SK-N-SH (cell line): ENCODE measurements around the gene FRAS1. TPM values are rescaled to one million over a fixed set of nuclear protein-coding genes. Genes with fewer than 3 reads are reported as not detected.

Experiments
- CTCF ChIA-PET: fragments of 300-600, 350-600 bp; formaldehyde crosslinking; extraction: SDS; loops from one replicate; lab custom pipeline; 2021; lab: Yijun Ruan, JAX
- POLR2A ChIA-PET: fragments of 350-600 bp; sonication (Branson Sonifier 250); formaldehyde crosslinking; extraction: SDS; loops from one replicate; lab custom pipeline; 2020; ENCODE audit warnings: antibody characterized with exemption, inconsistent platforms; lab: Yijun Ruan, JAX
- DNase-seq: peaks from one replicate; pipeline ENCODE4 v3.0.0; 2012
- H2AFZ ChIP-seq: fragments of 200-600 bp; sonication (generic); 2 replicates; pipeline ENCODE4 v1.8.1; 2016; ENCODE audit warnings: antibody characterized with exemption, mild to moderate bottlenecking, low read depth
- H3F3A ChIP-seq: fragments of 200-600 bp; sonication (generic); replicated peaks from 2 replicates; pipeline ENCODE3; 2016; ENCODE audit warnings: antibody characterized with exemption, mild to moderate bottlenecking; ENCODE audit not compliant: insufficient read depth
- H3K27ac ChIP-seq, 2 experiments: fragments of 200-500 bp in 1 of 2; fragments of 200-600 bp in 1 of 2; sonication (Bioruptor generic) in 1 of 2; sonication (generic), shearing (Covaris generic) in 1 of 2; 2 replicates each; pipeline versions ENCODE4 v1.5.1 to v1.6.1; 2014 to 2016; ENCODE audit warnings: low read depth in 2 of 2, inconsistent platforms in 1 of 2, low read length in 1 of 2, mild to moderate bottlenecking in 1 of 2, mixed read lengths in 1 of 2
- H3K27me3 ChIP-seq: fragments of 200-600 bp; sonication (generic), shearing (Covaris generic); 2 replicates; pipeline ENCODE4 v1.6.1; 2016; ENCODE audit warnings: mixed run types; ENCODE audit not compliant: insufficient read depth
- H3K36me3 ChIP-seq, 2 experiments: fragments of 200-500 bp in 1 of 2; fragments of 200-600 bp in 1 of 2; sonication (Bioruptor generic) in 1 of 2; sonication (generic) in 1 of 2; replicated peaks in 1 of 2; 2 replicates each; pipeline versions ENCODE3 to v1.5.1; 2014 to 2016; ENCODE audit warnings: low read length in 1 of 2, mild to moderate bottlenecking in 1 of 2; ENCODE audit not compliant: insufficient read depth in 2 of 2, control insufficient read depth in 1 of 2
- H3K4me1 ChIP-seq, 2 experiments: fragments of 200-500 bp in 1 of 2; fragments of 200-600 bp in 1 of 2; sonication (Bioruptor generic) in 1 of 2; sonication (generic), shearing (Covaris generic) in 1 of 2; 2 replicates each; pipeline versions ENCODE4 v1.5.1 to v1.6.1; 2014 to 2016; ENCODE audit warnings: low read depth in 1 of 2, low read length in 1 of 2, mixed run types in 1 of 2; ENCODE audit not compliant: insufficient read depth in 2 of 2, control insufficient read depth in 1 of 2
- H3K4me2 ChIP-seq: fragments of 200-600 bp; sonication (generic), shearing (Covaris generic); 2 replicates; pipeline ENCODE4 v1.6.1; 2017; ENCODE audit warnings: mixed run types
- H3K4me3 ChIP-seq, 2 experiments: fragments of 200-500 bp in 1 of 2; fragments of 200-600 bp in 1 of 2; sonication (Bioruptor generic) in 1 of 2; sonication (generic), shearing (Covaris generic) in 1 of 2; 2 replicates each; pipeline versions ENCODE4 v1.5.1 to v1.8.1; 2014 to 2016; ENCODE audit warnings: low read depth in 2 of 2, inconsistent platforms in 1 of 2, low read length in 1 of 2, mild to moderate bottlenecking in 1 of 2, mixed read lengths in 1 of 2, moderate library complexity in 1 of 2
- H3K79me2 ChIP-seq: fragments of 200-600 bp; sonication (generic); 2 replicates; pipeline ENCODE4 v1.8.1; 2017; ENCODE audit warnings: mild to moderate bottlenecking; ENCODE audit not compliant: insufficient read depth
- H3K9ac ChIP-seq: fragments of 200-600 bp; sonication (generic); 2 replicates; pipeline ENCODE4 v1.6.1; 2017; ENCODE audit warnings: mixed run types
- H3K9me2 ChIP-seq: fragments of 200-600 bp; sonication (generic); 2 replicates; pipeline ENCODE4 v1.6.1; 2017; ENCODE audit warnings: mixed run types
- H3K9me3 ChIP-seq: fragments of 200-600 bp; sonication (generic); 2 replicates; pipeline ENCODE4 v1.6.1; 2017; ENCODE audit warnings: mixed run types, mild to moderate bottlenecking, moderate library complexity
- H4K20me1 ChIP-seq: fragments of 200-600 bp; sonication (generic); 2 replicates; pipeline ENCODE4 v1.6.1; 2017; ENCODE audit warnings: mild to moderate bottlenecking, mixed run types; ENCODE audit not compliant: insufficient read depth
- CHD2 ChIP-seq: fragments of 150-350 bp; IDR thresholded peaks from 2 replicates; pipeline ENCODE4 v1.6.1; 2018; ENCODE audit warnings: low read length; ENCODE audit not compliant: partially characterized antibody
- CTCF ChIP-seq: fragments of 200-600 bp; sonication (generic); IDR thresholded peaks from 2 replicates; pipeline ENCODE4 v1.6.1; 2017; ENCODE audit warnings: antibody characterized with exemption, mild to moderate bottlenecking, moderate library complexity
- ELF1 ChIP-seq: IDR thresholded peaks from 2 replicates; pipeline ENCODE4 v1.4.0; 2012
- FOSL2 ChIP-seq: IDR thresholded peaks from 2 replicates; pipeline ENCODE4 v1.4.0; 2012; ENCODE audit warnings: low read depth, mild to moderate bottlenecking, moderate library complexity, borderline replicate concordance
- GATA2 ChIP-seq: sonication (generic); formaldehyde crosslinking; IDR thresholded peaks from 2 replicates; pipeline ENCODE4 v1.5.0; 2020; ENCODE audit warnings: mild to moderate bottlenecking, missing genetic modification reagents
- POLR2AphosphoS5 ChIP-seq: IDR thresholded peaks from 2 replicates; pipeline ENCODE4 v1.6.1; 2012; ENCODE audit warnings: low read depth, low read length
- RAD21 ChIP-seq: IDR thresholded peaks from 2 replicates; pipeline ENCODE4 v1.6.1; 2012; ENCODE audit warnings: mild to moderate bottlenecking, low read length
- RFX5 ChIP-seq: IDR thresholded peaks from 2 replicates; pipeline ENCODE4 v1.6.1; 2012; ENCODE audit warnings: mild to moderate bottlenecking, improper control_type of control experiment, low read length
- SIN3A ChIP-seq: IDR thresholded peaks from 2 replicates; pipeline ENCODE4 v1.6.1; 2012; ENCODE audit warnings: low read depth, mild to moderate bottlenecking, low read length, moderate library complexity, borderline replicate concordance
- SMC3 ChIP-seq: IDR thresholded peaks from 2 replicates; pipeline ENCODE4 v1.6.1; 2012; ENCODE audit warnings: low read depth, low read length, improper control_type of control experiment
- TEAD4 ChIP-seq: IDR thresholded peaks from 2 replicates; pipeline ENCODE4 v1.4.0; 2012; ENCODE audit warnings: mild to moderate bottlenecking, borderline replicate concordance; ENCODE audit not compliant: insufficient read depth
- WGBS: methylation state at CpG from one replicate; pipeline ENCODE4 v1.1.6; 2017; ENCODE audit warnings: low lambda C conversion rate; 5-methylcytosine and 5-hydroxymethylcytosine counted together
- polyA plus RNA-seq, 3 experiments: library from polyadenylated mRNA; depleted of rRNA; stranded (reverse); fragments of >200 nt; gene quantifications; 2 replicates each; pipeline ENCODE4 v1.2.3, GENCODE V29; 2012
- TF ChIP-seq, protein P1 (sequence below): IDR thresholded peaks from 2 replicates; pipeline ENCODE4 v1.6.1; 2012; ENCODE audit warnings: mild to moderate bottlenecking, low read depth, low read length, moderate library complexity

The FRAS1 gene
- polyA plus RNA-seq, 1 of the 3 experiments (the other 2 are of a cell fraction): 8.3 TPM

GRCh38 chr4:78069859-78070258 is 12.7 kb downstream of the FRAS1 start:
- no peaks in the 10 kb centered on the region for H3K9me2 ChIP-seq
- ChIA-PET POLR2A (no interaction called here), CTCF (interaction anchor here (0.8 to 3.5 kb wide), 3 partner anchors 9 to 447 kb away, joined by 3 to 20 read pairs (median 5); no protein-coding TSS in a partner anchor)
- no peaks in the 10 kb centered on the region for H3F3A ChIP-seq
- no peak overlapping the region for H3K4me3 ChIP-seq
- H4K20me1 ChIP-seq: no peaks in the 10 kb centered on the region
- H3K79me2 ChIP-seq: peaks cover 8% of the 10 kb centered on the region; the same call in 1 of the 2 replicates
- H3K27me3 ChIP-seq: no peaks in the 10 kb centered on the region
- H3K4me2 ChIP-seq: no peak overlapping the region
- H3K9ac ChIP-seq: no peak overlapping the region
- peaks cover 8 to 10% of the 10 kb centered on the region in 2 experiments for H3K36me3 ChIP-seq
- H3K4me1 ChIP-seq: no peaks in the 10 kb centered on the region
- no peaks in the 10 kb centered on the region for H3K9me3 ChIP-seq
- DNase-seq: no peak
- H2AFZ ChIP-seq: no peak overlapping the region
- 97% methylated on average over 3 of the region's 3 CpGs for WGBS
- no peak overlapping the region for H3K27ac ChIP-seq
- no peak for TF ChIP-seq RAD21
- TF ChIP-seq SIN3A: no peak
- no peak for TF ChIP-seq TEAD4
- TF ChIP-seq, protein P1, sequence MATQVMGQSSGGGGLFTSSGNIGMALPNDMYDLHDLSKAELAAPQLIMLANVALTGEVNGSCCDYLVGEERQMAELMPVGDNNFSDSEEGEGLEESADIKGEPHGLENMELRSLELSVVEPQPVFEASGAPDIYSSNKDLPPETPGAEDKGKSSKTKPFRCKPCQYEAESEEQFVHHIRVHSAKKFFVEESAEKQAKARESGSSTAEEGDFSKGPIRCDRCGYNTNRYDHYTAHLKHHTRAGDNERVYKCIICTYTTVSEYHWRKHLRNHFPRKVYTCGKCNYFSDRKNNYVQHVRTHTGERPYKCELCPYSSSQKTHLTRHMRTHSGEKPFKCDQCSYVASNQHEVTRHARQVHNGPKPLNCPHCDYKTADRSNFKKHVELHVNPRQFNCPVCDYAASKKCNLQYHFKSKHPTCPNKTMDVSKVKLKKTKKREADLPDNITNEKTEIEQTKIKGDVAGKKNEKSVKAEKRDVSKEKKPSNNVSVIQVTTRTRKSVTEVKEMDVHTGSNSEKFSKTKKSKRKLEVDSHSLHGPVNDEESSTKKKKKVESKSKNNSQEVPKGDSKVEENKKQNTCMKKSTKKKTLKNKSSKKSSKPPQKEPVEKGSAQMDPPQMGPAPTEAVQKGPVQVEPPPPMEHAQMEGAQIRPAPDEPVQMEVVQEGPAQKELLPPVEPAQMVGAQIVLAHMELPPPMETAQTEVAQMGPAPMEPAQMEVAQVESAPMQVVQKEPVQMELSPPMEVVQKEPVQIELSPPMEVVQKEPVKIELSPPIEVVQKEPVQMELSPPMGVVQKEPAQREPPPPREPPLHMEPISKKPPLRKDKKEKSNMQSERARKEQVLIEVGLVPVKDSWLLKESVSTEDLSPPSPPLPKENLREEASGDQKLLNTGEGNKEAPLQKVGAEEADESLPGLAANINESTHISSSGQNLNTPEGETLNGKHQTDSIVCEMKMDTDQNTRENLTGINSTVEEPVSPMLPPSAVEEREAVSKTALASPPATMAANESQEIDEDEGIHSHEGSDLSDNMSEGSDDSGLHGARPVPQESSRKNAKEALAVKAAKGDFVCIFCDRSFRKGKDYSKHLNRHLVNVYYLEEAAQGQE: no peak
- TF ChIP-seq CTCF: no peak
- TF ChIP-seq ELF1: no peak
- no peak for TF ChIP-seq FOSL2
- TF ChIP-seq POLR2AphosphoS5: no peak
- TF ChIP-seq SMC3: no peak
- TF ChIP-seq GATA2: no peak
- TF ChIP-seq CHD2: no peak
- TF ChIP-seq RFX5: no peak
